HG03025 (cell line): ENCODE results near the gene AGT.
A peak's percentile ranks its signal among the peaks of the same experiment; 100 is the strongest.

Source experiments
- ATAC-seq: cut with Tn5 transposase; IDR thresholded peaks from one replicate; pipeline ENCODE4 v1.9.1; 2021; ENCODE audit warnings: mild to moderate bottlenecking, moderate library complexity; ENCODE audit not compliant: unreplicated experiment, low FRiP score

The AGT gene

DNA sequence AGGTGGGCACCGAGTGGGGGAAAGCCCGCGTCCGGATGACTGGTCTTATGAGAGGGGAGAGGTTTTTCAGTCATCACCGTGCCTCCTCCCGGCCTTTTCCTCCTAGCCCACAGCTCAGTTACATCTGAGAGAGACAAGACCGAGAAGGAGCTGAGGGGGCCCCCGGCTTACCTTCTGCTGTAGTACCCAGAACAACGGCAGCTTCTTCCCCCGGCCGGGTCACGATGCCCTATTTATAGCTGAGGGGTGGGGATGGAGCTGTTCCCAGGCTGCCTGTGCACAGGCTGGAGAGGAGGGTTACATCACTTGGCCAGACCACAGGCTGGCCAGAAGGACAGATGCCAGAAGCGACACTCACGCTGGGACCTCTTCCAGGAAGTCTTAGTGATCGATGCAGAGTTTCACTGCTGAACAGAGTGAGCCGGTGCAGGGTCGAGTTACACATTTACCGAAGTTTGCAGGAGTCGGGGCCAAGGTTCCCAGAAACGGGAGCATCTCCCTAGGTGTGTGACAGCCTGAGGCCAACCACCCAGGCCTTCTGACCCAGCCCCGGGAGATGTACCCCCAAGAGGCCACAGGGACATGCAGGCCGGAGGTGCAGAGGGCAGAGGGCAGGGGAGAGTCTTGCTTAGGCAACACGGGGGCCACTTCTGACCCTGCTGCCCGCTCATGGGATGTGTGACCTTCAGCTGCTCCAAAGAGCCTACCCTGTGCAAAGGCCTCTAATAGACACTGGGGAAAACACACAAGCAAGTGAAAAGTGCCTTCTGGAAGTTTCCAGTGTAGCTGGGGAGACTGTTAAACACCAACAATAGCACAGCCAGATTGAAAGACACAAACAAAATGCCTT, at the start of gene AGT:
Gene AGT (minus strand): TSS at position 208 of the 850 bp plus-strand sequence. CDS start 3,299 bp downstream, outside the sequence.
- ATAC-seq, result no peak

DNA sequence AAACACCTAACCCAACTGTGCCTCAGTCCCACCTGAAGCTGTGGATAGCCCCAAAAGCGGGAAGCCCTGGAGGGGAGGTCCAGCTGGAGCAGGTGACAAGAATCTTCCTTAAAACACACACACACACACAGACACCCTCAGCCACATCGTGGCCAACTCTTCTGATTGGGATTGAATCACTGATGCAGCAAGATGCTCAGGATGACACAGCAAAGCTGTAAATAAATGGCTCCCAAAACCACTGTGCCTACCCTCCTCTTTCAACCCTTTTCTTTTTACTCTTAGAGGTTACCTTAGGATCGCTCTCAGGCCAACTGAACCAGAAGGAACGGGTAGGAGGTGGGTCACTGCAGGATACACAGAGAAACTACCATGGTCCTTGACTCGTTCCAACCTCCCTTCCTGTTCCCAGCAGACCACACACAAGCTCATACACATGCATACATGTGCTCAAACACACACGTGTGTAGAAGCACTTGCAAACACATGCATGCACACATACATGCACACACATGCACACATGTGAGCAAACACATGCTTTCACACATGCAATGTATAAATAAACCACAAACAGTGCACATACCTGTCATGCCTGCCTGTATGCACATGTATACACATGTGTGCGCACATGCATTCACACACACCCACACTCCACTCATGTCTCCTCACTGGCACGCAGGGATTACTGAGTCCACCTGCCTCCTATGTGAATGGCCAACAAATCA, 47.7 kb upstream of the AGT start:
- ATAC-seq, result no peak

DNA sequence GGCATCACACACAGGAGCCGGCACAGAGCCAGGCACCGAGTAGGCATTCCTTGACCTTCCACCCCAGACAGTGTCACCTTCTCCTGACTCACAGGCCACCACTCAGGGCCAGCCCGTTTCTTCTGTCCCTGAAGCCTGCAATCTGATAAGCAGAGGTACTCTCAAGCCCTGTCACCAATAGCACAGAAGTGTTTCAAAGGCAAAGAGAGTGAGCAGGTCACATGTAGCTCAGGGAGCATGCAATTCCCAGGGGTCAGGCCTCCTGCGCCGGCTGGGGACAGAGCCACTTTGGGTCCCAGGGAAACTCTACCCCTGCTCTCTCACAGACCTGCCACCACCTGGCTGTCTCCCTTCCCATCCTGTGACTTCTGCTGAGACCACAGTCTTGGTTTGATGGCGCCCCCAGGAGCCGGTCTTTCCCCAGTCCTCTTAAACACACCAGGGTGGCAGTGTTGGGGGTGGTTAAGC, 46.5 kb upstream of the AGT start:
- no peak for ATAC-seq

DNA sequence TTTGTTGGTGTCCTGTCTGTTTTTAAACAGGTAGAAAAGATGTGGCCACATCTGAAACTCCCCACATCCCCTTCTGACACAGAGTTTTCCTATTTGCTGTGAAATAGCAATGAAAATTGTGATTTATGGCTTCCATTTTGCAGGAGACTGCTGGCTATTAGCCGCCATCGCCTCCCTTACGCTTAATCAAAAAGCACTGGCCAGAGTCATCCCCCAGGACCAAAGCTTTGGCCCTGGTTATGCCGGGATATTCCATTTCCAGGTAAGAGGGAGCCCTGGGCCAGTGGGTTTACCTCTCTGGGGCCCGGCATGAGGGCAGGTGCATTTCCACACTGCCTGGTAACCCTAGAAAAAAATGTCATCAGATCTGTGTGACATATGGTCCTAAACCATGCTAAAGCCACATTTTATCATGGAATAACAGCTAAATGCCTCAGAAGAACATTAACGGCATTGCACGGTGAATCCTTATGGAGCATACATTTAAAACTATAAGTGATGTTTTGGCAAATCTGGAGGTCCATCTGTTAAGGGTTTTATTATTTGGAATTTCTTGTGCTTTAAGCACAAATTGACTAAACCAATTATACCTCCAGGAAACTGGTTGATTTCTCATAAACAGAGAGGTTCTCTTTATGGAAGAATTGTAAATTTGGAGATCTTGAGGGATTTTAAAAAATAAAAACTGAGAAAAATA, 45.6 kb upstream of the AGT start:
- no peak for ATAC-seq

DNA sequence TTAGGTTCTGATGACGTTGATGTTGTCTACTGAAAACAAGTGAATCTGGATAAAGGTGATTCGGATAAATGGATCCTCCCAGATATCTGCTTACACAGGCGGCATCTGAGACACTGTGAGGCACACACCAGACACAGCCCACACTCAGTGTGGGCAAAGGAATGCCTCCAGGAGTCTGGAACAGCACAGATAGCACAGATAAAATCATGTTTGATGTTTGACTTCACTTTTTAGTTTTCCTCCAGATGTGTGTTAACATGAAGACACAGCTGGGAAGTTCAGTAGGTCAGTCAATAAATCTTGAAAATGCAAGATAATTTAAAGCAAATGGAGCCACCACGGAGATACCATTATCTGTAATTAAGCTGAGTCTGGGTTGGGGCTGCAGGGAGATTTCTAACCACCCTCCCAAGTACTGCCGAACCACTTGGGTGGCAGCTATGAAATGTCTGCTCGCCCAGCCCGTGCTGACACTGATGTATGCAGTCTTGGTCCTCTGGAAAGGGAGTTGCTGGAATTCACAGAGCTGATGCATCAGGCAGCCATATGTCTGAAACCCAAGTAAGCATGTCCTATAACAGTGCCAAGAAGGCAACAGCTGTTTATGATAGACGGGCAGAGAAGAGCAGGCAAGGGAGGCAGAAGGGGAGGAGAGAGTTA, 44.9 kb upstream of the AGT start:
- ATAC-seq, result no peak

DNA sequence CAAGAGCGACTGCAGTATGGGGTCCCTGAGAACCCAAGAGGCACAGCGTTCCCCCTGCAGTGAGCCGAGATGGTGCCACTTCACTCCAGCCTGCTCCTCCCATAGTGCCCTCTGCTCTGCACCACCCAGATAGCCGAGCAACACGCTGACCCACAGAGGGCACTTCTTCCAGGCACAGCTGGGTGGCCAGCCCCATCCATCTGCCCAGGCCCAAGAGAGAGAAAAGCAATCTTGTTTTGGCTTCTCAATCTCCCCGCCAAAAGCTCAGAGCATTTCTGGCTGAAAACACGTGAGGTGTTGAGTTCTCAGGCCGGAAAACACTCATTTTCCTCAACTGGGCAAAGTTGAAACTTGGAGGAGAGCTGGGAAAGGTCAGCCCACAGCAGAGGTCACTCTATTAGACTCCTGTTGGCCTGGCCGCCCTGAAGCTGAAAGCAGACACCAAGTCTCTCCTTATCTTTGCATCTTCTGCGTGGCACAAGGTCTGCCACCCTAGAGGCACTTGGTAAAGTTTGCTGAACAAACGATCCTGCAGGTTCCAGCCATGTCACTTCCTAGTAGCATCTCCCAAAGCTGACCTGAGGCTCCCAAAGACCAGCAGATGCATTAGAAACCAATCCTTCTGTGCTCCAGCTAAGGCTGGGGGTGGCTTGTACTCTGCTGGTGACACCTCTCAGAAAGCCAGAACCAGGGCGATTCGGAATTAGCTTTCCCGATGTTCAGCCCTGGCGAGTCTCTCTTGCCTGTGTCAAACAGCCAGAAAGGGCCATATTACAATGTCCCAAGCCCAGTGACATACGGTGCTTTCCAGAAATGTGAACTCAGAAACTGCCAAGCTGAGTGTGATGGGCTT, 44.2 kb upstream of the AGT start:
- ATAC-seq, result no peak

DNA sequence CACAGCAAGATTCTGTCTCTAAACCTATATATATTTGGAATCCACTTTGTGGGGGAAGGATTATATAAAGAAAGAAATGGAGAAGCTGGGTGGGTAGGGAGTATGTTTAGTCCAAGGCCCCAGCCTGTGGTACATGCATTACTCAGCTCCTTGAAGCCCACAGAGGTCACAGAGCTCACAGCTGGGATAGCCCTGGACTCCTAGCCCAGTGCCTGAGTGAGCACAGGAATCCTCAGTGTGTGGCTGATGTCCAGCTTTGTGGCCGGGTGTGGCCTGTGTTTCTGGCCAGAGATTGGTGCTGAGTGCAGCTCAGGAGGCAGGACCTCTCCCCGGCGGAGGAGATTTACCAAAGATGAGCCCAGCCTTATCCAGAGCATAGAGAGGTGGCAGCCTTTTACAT, 40.9 kb upstream of the AGT start:
- no peak for ATAC-seq

DNA sequence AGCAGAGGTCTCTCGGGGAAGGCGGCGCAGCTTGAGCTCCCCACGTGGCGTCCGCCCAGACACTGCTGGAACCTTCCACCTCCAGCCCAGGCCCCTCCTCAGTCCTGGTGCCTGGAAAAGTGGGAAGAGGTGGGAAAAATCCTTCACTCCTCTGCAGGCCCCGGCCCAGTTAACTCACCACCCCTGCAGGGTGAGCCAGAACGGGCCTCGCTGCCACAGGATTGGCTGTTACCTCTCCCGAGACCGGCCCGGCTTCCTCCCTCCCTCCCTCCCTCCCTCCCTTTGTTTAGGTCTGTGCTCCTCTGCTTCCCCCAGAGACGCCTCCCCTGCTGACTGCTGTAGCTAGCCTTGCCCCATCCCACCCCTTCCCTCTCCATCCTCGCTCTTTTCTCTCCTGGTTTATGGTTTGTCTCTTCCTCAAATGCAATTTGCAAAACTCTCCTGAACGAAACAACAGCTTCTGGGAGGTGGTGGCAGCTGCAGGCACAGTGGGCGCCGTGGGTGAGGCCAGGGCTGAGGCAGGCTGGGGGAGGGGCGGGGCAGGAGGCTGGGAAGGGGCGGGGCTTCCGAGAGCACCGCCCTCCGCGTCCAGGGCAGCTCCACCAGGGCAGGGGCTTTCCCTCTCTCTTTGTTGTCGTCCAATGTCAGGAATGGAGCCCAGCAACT, 39.8 kb upstream of the AGT start:
- ATAC-seq, result no peak

DNA sequence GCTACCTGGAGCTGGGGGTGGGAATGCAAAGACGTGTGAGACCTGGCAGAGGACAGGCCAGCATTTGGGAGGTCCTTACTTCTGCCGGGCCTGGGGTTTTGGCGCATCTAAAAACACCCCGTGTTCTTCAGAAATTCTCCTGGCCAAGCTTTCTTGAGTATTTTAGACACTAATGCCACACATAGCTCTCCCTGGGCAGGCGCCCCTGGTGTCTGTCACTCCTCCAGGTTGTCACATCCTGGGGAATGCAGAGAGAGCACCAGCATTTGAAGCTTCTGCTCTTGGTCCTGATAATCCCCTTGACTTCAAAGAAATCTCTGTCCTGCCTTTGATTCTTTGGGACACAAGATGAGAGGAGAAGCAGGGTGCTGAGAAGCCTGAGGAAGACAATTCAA, 39.3 kb upstream of the AGT start:
- no peak for ATAC-seq

DNA sequence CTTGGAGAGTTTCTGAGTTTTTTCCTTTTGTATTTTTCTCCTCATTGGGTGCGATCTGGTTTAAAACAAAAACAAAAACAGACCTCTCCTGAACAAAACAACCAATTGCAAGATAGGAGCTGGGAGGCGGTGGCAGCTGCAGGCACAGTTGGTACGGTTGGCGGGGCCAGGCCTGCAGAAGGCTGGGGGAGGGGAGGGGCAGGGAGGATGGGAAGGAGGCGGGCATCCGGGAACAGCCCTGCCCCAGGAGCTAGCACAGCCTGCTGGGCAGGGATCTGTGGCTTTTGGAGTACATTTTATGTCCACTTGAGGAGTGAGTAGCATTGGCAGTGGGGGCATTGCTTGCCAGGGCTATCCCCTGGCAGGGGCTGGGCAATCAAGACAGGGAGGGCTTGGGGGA, 38.5 kb upstream of the AGT start:
- no peak for ATAC-seq

DNA sequence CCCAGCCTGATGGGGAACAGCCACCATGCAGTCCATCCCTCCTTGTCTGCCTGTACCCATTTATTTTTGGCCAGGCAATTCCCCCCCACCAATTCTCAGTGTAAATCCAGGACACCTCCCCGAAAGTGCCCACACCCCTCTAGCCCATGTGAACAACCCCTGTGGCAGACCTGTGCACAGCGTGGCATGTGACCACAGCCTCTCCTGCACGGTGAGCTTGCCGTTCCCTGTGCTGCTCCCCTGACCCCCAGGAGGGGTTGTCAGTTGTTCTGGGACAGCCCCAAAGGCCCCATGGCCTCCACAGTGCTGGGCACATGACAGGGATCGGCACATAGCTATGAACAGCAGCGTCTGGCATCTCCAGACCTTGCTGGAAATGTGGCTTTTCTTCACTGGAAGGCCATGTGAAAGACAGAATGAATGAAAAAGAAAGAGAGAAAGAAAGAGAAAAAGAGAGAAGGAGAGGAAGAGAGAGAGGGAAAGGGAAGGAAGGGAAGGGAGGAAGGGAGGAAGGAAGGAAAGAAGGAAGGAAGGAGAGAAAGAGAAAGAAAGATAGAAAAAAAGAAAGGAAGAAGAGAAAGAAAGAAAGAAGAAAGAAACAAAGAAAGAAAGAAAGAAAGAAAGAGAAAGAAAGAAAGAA, 37.2 kb upstream of the AGT start:
- no peak for ATAC-seq

DNA sequence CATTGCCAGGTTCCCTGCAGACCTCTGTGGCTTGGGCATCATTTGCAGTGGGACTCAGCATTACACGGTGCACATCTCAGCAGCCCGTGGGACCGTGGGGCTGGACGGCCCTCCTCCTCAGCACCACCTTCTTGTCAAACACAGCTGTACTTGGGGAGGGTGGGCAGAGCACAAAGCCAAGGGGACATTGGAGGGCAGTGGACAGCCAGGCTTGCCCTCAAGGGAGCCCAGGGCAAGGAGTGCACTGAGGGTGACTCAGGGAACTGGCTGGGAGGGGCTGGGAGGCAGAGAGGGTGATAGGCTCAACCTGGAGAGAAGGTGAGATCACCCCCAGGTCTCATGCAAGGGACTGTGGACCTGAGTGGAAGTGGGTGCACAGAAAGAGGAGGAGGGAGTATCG, 36.7 kb upstream of the AGT start:
- ATAC-seq, result no peak

DNA sequence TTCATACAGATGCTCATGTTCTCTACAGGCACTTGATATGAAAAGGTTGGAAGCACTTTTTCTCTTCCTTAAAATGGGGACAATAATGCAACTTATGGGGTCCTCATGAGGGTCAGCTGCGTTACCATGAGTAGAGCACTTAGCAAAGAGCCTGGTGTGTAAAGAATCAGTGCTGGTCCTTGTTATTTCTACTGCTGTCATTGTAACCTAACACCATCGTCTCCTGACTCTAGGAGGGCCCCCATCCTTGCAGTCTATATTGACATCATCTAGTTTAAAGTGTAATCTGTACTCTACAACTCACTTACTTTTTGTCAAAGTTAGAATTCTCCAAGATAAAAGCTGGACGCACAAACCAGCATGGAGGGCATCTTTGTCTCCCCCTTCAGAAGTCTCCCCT, 35.7 kb upstream of the AGT start:
- ATAC-seq, result no peak

DNA sequence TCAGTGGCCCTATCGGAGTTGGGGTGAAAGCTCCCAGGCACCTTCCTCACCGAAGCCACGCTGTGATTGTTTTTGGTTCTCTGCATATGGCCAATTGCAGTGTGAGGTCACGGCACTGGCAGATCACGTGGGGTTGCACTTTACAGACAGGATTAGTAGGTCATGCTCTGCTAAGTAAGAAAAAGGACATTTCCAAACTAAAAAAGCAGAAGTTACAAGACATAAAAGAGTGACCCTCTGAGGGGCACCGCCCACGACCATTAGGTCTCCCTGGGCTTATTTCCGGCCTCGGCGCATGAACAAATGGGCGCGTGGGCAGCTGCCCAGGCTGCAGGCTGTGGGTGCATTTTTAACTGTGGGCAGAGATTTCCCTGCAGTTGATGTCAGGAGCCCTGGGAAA, 35.2 kb upstream of the AGT start:
- peak; percentile 45 for ATAC-seq

DNA sequence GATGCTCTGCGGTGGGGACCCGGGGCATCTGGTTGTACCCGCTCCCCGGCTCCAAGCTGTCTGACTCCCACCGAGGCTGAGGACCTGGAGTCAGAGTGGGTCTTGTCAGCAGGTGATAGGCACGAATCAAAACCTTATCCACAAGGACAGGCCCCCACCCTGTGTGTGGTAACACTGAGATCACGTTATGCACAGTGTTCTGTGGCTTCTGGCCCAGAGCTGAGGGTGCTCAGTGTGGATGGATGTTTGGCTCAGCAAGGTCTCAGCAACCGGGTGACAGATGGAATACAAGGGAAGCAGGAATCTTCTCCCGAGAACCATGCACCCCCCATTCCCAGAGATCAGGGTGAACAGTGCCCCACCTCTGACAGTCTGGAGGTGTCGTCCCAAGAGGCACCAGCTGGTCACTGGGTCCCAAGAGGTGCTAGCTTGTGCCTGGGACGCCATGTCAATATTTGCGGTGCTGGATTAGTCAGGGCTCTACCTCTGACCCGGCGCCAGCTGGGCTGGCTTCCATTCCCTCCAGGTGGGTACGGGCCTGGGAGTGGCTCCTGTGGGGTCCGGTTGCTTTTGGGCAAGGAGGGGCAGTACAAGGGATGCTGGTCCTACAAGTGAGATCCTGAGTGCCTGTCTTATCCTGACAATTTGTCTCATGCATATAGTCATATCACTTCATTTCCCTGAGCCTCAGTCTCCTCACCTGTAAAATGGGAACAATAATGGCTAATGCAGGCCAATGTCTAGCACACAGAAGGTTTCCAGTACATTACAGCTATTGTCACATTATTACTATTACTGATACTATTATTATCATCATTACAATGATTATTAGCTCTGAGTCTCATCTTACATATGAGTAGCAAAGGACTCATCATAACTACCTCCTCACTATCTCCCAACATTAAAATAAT, 34.2 kb upstream of the AGT start:
- no peak for ATAC-seq

DNA sequence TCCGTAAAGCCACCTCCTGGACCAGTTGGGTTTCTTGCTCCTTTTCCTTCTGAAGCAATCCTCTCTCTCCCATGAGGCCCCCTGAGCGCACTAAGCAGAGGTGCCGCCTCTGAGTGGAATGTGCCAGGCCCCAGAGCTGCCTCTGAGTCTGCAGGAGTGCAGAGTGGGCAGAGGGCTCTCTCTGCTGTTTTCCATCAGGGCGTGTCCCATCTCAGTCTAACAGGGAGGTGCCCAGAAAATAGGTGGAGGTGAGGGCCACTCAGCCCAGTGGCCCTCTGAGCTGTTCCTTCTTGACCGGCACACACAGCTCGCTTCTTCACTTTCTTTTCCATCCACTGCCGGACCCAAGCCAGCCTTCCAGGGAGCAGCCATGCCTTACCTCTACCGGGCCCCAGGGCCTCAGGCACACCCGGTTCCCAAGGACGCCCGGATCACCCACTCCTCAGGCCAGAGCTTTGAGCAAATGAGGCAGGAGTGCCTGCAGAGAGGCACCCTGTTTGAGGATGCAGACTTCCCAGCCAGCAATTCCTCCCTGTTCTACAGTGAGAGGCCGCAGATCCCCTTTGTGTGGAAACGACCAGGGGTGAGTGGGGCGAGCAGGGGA, 33.3 kb upstream of the AGT start, which contains the start of gene CAPN9:
Gene CAPN9 (plus strand): TSS at position 262 of the 604 bp plus-strand sequence. CDS start 109 bp downstream, at position 371.
- ATAC-seq, result no peak

DNA sequence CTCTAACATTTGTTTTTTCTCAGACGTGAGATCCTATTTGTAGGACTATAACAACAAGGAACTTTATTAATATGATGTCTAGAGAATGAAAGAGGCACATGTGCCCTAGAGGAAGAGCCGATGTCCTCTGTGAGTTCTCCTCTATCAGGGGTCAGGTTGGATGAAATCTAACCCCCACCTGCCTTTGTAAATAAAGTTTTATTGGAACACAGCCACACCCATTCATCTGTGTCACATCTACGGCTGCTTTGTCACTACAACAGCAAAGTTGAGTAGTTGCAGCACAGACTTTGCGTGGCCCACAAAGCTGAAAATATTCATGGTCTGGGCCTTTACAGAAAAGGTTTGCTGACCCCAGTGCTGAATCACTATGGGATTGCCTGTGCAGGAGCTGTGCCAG, 32.7 kb upstream of the AGT start:
- ATAC-seq, result no peak
